GM19023 (cell line): ENCODE results near the gene SAMSN1.
"Not testable (repeated sequence)": the region's sequence is repeated elsewhere in the genome, so short reads cannot be mapped to it uniquely, and the experiment has no call there.

Experiments
- ATAC-seq: cut with Tn5 transposase; IDR thresholded peaks from one replicate; pipeline ENCODE4 v1.9.1; 2021; ENCODE audit warnings: mild to moderate bottlenecking, moderate library complexity; ENCODE audit not compliant: unreplicated experiment

SAMSN1 gene

GRCh38 chr21:14567331-14568279, 21.5 kb upstream of the SAMSN1 start:
- no peak for ATAC-seq

DNA sequence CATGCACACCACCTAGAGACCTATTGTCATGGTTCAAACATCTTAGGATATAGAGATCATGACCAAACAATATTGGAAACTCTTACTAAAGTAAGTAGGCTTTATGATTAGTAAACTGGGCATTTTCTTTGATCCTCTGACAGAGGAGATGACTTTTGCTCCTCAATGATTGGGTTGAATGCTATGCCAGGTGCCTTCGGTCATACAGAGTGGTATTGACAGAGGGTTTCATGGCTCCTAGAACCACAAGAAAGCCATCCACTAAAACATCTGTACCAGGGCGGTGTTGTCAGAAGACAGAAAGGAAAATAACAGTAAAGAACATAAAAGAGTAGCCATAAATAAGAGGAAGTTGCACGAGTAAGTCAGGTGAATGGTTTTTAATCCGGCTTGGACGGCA, 20.8 kb upstream of the SAMSN1 start:
- no peak for ATAC-seq

GRCh38 chr21:14562959-14563358, 16.8 kb upstream of the SAMSN1 start:
- no peak for ATAC-seq

DNA sequence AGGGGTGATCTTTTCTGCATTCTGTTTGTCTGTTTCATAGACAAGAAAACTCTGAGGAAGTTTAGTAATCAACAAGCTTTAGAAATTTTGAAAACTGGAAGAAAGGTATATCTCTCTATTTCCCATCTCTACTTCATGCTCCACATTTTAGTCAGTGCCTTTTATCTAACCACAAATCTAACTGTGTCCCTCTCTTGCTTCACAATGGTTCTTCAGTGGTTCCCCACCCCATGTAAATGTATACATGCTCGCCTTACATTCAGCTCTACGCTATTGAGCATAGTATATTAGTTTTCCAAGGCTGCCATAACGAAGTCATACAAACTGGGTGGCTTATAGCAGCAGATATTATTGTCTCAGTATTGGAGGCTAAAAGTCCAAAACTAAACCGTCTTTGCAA, 14.4 kb upstream of the SAMSN1 start:
- ATAC-seq = no peak

- ATAC-seq = no peak
These were observed 14.0 kb upstream of the SAMSN1 start for GRCh38 chr21:14560139-14560538.

GRCh38 chr21:14559102-14559501, 13.0 kb upstream of the SAMSN1 start:
- ATAC-seq = no peak

DNA sequence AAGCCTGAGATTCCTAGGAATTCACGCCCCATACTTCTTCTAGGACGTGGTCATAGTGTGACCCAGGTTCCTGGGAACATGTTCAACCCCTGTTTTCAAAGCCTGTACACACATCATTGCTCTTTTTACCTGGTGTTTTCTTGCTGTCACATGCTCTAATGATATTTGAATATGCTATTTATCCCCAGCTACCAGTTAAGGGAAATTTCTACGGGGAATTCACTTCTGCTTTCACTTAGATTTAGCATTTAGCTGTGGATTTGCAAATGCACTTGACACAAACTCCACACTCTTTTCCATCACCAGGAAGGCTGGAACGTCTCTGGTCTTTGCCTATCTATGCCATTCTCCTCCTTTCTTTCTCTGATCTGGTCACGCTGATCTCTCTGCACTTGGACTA, 11.3 kb upstream of the SAMSN1 start:
- ATAC-seq = no peak

DNA sequence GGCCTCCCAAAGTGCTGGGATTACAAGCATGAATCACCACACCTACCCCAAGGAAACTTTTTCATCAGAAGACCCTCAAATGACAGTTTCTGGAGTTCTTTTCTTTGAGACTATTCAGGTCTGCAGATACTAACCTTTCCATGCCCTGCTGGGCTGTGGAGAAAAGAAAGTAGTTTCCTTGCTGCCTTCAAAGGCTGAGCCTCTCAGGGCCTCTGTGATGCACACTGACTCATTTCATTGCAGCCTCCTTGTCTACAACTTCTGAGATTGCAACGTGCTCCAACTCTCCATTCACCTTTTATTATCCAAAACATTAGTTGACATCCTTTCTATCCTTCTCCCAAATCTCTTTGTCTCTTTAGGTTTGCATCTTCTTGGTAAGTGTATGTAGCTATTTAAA, 8.8 kb upstream of the SAMSN1 start:
- ATAC-seq = no peak

GRCh38 chr21:14553422-14553821, 7.3 kb upstream of the SAMSN1 start:
- no peak for ATAC-seq

- no peak for ATAC-seq
These were observed 5.6 kb upstream of the SAMSN1 start for GRCh38 chr21:14551741-14552140.

DNA sequence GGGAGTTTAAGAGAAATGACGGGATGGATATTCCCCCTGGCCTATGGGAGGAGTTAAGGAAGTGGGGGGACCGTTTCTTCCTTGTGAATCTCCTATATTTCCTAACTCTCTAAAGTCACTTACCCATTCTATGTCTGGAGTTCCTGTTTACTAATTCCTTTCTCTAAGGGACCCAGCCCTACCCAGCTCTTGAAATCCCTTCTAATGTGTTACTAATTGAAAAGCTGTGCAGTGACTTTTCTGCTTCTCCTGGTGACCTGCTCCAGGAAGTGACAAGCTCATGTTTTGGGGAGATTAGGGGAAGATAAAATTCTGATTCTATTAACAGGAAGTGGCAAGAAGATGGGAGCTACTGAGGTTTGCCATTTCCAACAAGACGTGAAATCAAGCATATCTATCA, 4.0 kb upstream of the SAMSN1 start:
- ATAC-seq = no peak

DNA sequence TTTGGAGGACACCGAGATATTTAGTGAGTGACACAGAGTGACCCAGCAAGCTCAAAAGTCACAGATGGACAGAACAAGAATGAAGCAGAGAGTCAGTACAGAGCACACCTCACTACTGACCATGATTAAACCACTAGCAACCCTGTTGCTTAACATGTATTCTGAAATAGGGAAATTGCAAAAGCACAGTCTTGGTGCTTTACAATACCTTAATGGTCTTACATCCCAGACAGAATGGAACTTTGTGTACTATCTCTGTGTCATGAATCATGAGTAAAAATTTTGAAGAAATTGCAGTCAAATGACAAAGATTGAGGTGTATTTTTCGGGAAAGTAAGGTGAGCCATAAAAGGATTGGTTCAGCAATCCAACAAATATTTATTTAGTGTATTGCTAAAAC, 2.7 kb upstream of the SAMSN1 start:
- no peak for ATAC-seq

GRCh38 chr21:14547834-14548513, 1.9 kb upstream of the SAMSN1 start:
- ATAC-seq = no peak

- not testable (repeated sequence) for ATAC-seq
These were observed 604 bp upstream of the SAMSN1 start for GRCh38 chr21:14546719-14547118.

- ATAC-seq = no peak
These were observed 2.1 kb downstream of the SAMSN1 start for GRCh38 chr21:14543983-14544382.

GRCh38 chr21:14542638-14543037, 3.5 kb downstream of the SAMSN1 start:
- no peak for ATAC-seq

GRCh38 chr21:14541841-14542490, 4.1 kb downstream of the SAMSN1 start:
- ATAC-seq = no peak

- ATAC-seq = no peak
These were observed 7.6 kb downstream of the SAMSN1 start for GRCh38 chr21:14538483-14538882.

DNA sequence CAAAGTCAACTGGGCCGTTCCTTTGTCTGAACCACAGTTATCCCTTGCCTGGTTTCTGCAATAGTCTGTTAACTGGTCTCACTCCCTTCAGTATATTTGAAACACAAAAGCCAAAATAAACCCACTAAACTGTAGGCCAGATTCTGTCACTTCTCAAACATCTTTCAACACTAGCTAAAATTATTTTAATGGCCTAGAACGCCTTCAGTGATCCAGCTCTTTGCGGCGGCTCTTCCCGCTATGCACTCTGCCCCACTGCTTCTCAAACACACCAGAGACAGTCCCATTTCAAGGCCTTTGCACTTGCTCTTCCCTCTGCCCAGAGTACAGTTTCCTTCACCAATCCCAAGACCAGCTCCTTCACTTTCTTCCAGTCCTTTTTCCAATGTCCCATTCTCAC, 9.2 kb downstream of the SAMSN1 start:
- ATAC-seq = no peak

DNA sequence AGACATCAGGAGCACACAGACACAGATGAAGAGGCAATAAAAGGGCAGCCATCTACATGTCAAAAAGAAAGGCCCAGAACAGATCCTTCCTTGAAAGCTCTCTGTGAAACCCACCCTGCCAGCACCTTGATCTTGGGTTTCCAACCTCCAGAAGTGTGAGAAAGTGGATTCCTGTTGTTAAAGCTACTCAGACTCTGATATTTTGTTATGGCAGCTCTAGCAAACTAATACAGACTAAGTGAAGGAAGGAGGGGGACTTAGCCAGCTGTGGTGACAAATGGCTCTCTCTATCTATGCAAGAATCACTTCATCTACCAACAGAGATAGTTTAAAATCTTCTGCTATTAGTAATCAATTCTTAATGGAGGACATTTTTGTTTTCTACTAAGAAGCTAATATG, 10.4 kb downstream of the SAMSN1 start:
- no peak for ATAC-seq

DNA sequence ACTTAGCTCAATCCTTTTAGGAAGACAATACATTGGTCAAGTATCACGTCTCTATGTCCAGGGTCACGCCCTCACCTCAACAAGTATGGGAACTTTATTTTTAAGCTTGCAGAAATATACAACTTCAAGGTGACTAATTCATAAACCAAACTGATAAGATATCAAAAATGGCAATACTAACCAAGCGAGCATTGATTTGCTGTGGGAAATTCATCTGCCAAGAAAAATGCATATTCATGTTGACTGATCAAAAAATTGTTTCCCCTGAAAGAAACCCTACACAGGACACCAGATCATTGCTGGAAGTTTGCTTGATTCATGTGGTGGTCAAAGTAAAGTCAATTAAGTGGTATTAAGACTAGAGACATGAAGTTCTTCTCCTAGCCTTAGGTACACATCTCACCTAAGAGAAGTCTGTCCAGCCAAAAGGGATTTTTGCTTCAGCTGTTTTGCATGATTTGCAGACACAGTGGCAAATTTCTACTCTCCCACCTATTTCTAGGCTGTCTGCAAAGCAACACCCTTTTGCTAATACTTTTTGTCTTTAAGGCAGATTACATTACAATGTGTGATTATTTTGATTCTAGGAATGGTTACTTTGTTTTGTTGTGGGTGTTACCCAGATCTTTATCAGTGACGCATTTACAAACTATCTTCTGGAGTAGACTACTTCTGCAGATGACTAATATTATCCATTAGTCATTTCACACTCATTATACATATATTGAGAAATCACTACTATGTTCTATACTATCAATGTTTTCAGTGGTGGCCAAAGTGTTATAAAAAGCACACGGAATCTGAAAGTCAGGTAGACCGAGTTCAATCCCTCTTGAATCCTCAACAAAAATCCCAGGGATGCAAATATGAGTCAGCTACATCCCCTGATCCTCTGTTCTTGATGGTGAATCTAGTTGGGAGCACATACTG, 12.4 kb downstream of the SAMSN1 start:
- ATAC-seq = peak; percentile 72
